Measurements from ENCODE around the gene SIRT3.
A peak's percentile ranks its signal among the peaks of the same experiment; 100 is the strongest.
"Not testable (repeated sequence)": the region's sequence is repeated elsewhere in the genome, so short reads cannot be mapped to it uniquely, and the experiment has no call there.

Gene SIRT3

GRCh38 chr11:200224-201003, 35.7 kb downstream of the SIRT3 start:
- DNase-seq = no peak

GRCh38 chr11:199782-200181, 36.4 kb downstream of the SIRT3 start:
- DNase-seq = peak in 1 of 2 donors; percentile 10

GRCh38 chr11:199004-199581, 37.0 kb downstream of the SIRT3 start:
- DNase-seq = peak in 1 of 2 donors; percentile 9

GRCh38 chr11:198236-198806, 37.8 kb downstream of the SIRT3 start:
- DNase-seq = no peak

- peak in 1 of 2 donors; percentile 8 for DNase-seq
These were observed 38.4 kb downstream of the SIRT3 start for GRCh38 chr11:197741-198235.

GRCh38 chr11:196786-197731, 39.1 kb downstream of the SIRT3 start:
- peak in 1 of 2 donors; percentile 10 for DNase-seq

GRCh38 chr11:193481-193880, 42.7 kb downstream of the SIRT3 start:
- DNase-seq = peak in 1 of 2 donors; percentile 11

- not testable (repeated sequence) for DNase-seq
These were observed 43.4 kb downstream of the SIRT3 start, which contains the start of gene SCGB1C1 for GRCh38 chr11:192674-193128. TSS of gene SCGB1C1 (plus strand) at chr11:193078. CDS start at chr11:193100, 22 bp downstream.

GRCh38 chr11:191490-192478, 44.4 kb downstream of the SIRT3 start:
- DNase-seq = peak; percentile 40 to 54

GRCh38 chr11:190546-190945, 45.6 kb downstream of the SIRT3 start:
- not testable (repeated sequence) for DNase-seq

GRCh38 chr11:189843-190311, 46.3 kb downstream of the SIRT3 start:
- peak in 1 of 2 donors; percentile 62 for DNase-seq

GRCh38 chr11:189200-189783, 46.9 kb downstream of the SIRT3 start:
- not testable (repeated sequence) for DNase-seq

- DNase-seq = not testable (repeated sequence)
These were observed 55.9 kb downstream of the SIRT3 start for GRCh38 chr11:180242-180641.

Measured in CD4-positive, alpha-beta T cell treated with Interleukin-4 for 1 hour (primary cell).